ENCODE results near the gene ADD3. TPM values are rescaled to one million over a fixed set of nuclear protein-coding genes. Genes with fewer than 3 reads are reported as not detected.

Gene ADD3
- total and polyA plus RNA-seq, 10 of the 15 experiments (the other 5 are each of a cell fraction or from before 2014, with no cell fraction given): 27.3 to 129 (median 67.8) TPM

GRCh38 chr10:110163192-110163773 lies 155.5 kb downstream of the ADD3 start (continued):
- TF ChIP-seq ETV6 (conservative IDR thresholded peaks at IDR 0.05 in 1 of 2, IDR thresholded peaks at IDR 0.05 in 1 of 2; ENCODE audit: borderline replicate concordance in 1 of 2, low read depth in 1 of 2) (no peak), NRF1 (conservative IDR thresholded peaks at IDR 0.05; ENCODE audit: low read depth, low read length) (no peak)

DNA sequence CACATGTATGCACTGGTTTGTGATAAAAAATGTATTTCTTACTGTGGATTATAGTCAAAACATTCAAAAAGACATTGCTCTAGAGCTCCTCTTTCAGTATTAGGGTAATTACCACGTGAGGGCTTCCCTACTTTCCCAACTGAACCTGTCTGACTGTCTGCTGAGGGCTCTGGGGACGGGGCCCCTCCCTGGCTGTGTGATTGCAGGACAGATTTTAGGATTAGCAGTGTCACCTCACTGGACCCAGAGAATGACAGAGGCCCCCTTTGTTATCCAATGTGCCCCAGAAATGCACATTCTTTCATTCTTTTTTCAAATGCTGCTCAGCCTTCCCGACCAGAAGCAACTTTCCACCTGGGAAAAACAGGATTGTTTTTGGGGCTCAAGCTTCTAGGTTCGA lies 156.1 kb downstream of the ADD3 start:
- TF ChIP-seq, protein P1, sequence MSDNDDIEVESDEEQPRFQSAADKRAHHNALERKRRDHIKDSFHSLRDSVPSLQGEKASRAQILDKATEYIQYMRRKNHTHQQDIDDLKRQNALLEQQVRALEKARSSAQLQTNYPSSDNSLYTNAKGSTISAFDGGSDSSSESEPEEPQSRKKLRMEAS (IDR thresholded peaks at IDR 0.05; ENCODE audit: low read depth, low read length): no peak
- TF ChIP-seq, protein P2, sequence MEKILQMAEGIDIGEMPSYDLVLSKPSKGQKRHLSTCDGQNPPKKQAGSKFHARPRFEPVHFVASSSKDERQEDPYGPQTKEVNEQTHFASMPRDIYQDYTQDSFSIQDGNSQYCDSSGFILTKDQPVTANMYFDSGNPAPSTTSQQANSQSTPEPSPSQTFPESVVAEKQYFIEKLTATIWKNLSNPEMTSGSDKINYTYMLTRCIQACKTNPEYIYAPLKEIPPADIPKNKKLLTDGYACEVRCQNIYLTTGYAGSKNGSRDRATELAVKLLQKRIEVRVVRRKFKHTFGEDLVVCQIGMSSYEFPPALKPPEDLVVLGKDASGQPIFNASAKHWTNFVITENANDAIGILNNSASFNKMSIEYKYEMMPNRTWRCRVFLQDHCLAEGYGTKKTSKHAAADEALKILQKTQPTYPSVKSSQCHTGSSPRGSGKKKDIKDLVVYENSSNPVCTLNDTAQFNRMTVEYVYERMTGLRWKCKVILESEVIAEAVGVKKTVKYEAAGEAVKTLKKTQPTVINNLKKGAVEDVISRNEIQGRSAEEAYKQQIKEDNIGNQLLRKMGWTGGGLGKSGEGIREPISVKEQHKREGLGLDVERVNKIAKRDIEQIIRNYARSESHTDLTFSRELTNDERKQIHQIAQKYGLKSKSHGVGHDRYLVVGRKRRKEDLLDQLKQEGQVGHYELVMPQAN (conservative IDR thresholded peaks at IDR 0.05): no peak
- TF ChIP-seq, protein P3, sequence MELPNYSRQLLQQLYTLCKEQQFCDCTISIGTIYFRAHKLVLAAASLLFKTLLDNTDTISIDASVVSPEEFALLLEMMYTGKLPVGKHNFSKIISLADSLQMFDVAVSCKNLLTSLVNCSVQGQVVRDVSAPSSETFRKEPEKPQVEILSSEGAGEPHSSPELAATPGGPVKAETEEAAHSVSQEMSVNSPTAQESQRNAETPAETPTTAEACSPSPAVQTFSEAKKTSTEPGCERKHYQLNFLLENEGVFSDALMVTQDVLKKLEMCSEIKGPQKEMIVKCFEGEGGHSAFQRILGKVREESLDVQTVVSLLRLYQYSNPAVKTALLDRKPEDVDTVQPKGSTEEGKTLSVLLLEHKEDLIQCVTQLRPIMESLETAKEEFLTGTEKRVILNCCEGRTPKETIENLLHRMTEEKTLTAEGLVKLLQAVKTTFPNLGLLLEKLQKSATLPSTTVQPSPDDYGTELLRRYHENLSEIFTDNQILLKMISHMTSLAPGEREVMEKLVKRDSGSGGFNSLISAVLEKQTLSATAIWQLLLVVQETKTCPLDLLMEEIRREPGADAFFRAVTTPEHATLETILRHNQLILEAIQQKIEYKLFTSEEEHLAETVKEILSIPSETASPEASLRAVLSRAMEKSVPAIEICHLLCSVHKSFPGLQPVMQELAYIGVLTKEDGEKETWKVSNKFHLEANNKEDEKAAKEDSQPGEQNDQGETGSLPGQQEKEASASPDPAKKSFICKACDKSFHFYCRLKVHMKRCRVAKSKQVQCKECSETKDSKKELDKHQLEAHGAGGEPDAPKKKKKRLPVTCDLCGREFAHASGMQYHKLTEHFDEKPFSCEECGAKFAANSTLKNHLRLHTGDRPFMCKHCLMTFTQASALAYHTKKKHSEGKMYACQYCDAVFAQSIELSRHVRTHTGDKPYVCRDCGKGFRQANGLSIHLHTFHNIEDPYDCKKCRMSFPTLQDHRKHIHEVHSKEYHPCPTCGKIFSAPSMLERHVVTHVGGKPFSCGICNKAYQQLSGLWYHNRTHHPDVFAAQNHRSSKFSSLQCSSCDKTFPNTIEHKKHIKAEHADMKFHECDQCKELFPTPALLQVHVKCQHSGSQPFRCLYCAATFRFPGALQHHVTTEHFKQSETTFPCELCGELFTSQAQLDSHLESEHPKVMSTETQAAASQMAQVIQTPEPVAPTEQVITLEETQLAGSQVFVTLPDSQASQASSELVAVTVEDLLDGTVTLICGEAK (IDR thresholded peaks at IDR 0.05; ENCODE audit: borderline replicate concordance): no peak
- TF ChIP-seq CREB1 (IDR thresholded peaks at IDR 0.05; ENCODE audit: low read depth) (no peak), HDAC6 (IDR thresholded peaks at IDR 0.05; ENCODE audit: unreplicated experiment) (no peak), CHD2 (IDR thresholded peaks at IDR 0.05; ENCODE audit: borderline replicate concordance, low read depth, low read length) (no peak)
- H3K27me3 ChIP-seq (replicated peaks in 1 of 2; ENCODE audit: control insufficient read depth in 2 of 2, insufficient read depth in 2 of 2, low read length in 1 of 2): peaks cover 9 to 15% of the 10 kb centered on the region in 2 experiments
- H3K9me3 ChIP-seq (replicated peaks; ENCODE audit: control insufficient read depth, insufficient read depth, low read length): no peaks in the 10 kb centered on the region
- DNase-seq (ENCODE audit: low read depth, low spot score): no peak
- H3K4me3 ChIP-seq: no peak overlapping the region
- no peaks in the 10 kb centered on the region; the same call in 1 of the 2 replicates for H3K4me1 ChIP-seq (ENCODE audit: control insufficient read depth, insufficient read depth, low read length)
- no peaks in the 10 kb centered on the region for H3K36me3 ChIP-seq (ENCODE audit: control insufficient read depth in 2 of 2, insufficient read depth in 2 of 2, low read length in 1 of 2)
- BruUV-seq (replicated peaks): no TSS peak
- no peaks in the 10 kb centered on the region for H3K79me2 ChIP-seq (ENCODE audit: control insufficient read depth, insufficient read depth, low read length)
- no peak overlapping the region for H3K27ac ChIP-seq (ENCODE audit: control insufficient read depth, insufficient read depth)
- H3K9ac ChIP-seq (ENCODE audit: control insufficient read depth, insufficient read depth, low read length): no peak overlapping the region
- H3K4me2 ChIP-seq (ENCODE audit: control insufficient read depth, insufficient read depth): no peak overlapping the region
- no peak overlapping the region for H2AFZ ChIP-seq (ENCODE audit: control insufficient read depth, low read depth, low read length)
- SMC1A ChIA-PET (ENCODE audit: uncharacterized antibody, unreplicated experiment): no interaction called here
- RAD21 ChIA-PET (ENCODE audit: unreplicated experiment): no interaction called here
- POLR2A ChIA-PET: no interaction called here
- in situ Hi-C loops (cut with MboI) (no loop called here), intact Hi-C loops (cut with micrococcal nuclease; ENCODE audit: unreplicated experiment) (no loop called here)
- no peak for FAIRE-seq
- H4K20me1 ChIP-seq (ENCODE audit: control insufficient read depth, insufficient read depth): no peaks in the 10 kb centered on the region
- no peak for ATAC-seq
- 1% methylated on average over 4 of the region's 4 CpGs for WGBS (ENCODE audit: insufficient coverage, insufficient replicate concordance, low lambda C conversion rate, missing lambda C conversion rate)
- CTCF ChIA-PET: interaction anchor here (1.1 kb wide), 1 partner anchor 21 kb away, joined by 3 read pairs; no protein-coding TSS in a partner anchor

All from GM12878 (cell line).